ENCODE measurements around the gene TGM6. TPM values are rescaled to one million over a fixed set of nuclear protein-coding genes. Genes with fewer than 3 reads are reported as not detected.

TGM6 gene
- total RNA-seq, 2 donors from 2014 or later: not detected

GRCh38 chr20:2473516-2473915 is 92.8 kb downstream of the TGM6 start:
- DNase-seq (no peak), ATAC-seq (no peak)
- H3K27ac Mint-ChIP-seq: no peak overlapping the region
- no peaks in the 10 kb centered on the region for H3K36me3 Mint-ChIP-seq (ENCODE audit: low read depth)
- no peak overlapping the region for H3K4me3 Mint-ChIP-seq
- no peaks in the 10 kb centered on the region for H3K27me3 Mint-ChIP-seq
- no peaks in the 10 kb centered on the region for H3K9me3 ChIP-seq (ENCODE audit: control insufficient read depth, low read length, poor library complexity, severe bottlenecking)
- H3K4me1 Mint-ChIP-seq: peaks cover 23% of the 10 kb centered on the region

GRCh38 chr20:2475850-2476741 is 95.4 kb downstream of the TGM6 start:
- H3K9me3 ChIP-seq (ENCODE audit: control insufficient read depth, low read length, poor library complexity, severe bottlenecking): no peaks in the 10 kb centered on the region
- ATAC-seq (no peak), DNase-seq (no peak)
- Mint-ChIP-seq H3K27ac (no peak overlapping the region), H3K36me3 (ENCODE audit: low read depth) (no peaks in the 10 kb centered on the region), H3K4me1 (peaks cover 2% of the 10 kb centered on the region), H3K27me3 (no peaks in the 10 kb centered on the region), H3K4me3 (peak overlapping the region; percentile 22)

DNA sequence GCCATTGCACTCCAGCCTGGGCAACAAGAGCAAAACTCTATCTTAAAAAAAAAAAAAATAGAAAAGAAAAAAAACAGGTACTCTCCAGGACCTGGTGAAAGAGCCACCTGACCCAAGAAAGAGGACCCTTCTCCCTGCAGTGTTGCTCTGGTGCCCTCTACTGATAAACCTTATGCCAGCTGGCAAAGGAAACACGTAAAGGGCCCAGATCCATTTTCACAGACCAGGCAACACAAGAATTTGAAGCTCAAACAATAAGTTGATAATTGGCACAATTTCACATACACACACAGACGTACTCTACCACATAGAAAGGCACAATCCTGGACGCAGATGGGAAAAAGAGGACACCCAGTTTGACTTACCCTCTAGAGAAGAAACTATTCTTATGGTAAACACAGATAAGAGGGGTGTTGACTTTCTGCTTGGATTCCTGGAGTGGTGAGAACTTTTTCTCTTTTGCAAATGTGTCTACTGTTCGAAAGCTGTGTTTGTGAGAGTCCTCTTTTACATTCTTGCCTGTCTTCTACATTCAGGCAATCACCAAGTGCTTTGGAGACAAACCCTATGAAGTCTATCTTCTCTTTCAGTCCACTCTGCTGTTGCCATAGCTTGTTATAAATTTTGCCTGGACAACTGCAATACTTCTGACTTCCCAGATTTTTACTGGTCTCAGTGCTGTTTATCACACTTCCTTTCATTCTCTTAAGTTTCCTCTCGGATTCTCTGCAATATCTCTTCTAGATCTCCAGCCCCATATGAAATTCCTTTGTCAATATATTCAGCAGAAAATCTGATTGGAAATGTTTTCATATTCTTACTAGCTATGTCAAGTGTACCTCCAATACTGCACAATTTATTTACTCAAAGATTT is 96.3 kb downstream of the TGM6 start:
- ATAC-seq (no peak), DNase-seq (no peak)
- Mint-ChIP-seq H3K27me3 (no peaks in the 10 kb centered on the region), H3K4me1 (no peaks in the 10 kb centered on the region), H3K27ac (no peak overlapping the region), H3K4me3 (no peak overlapping the region), H3K36me3 (ENCODE audit: low read depth) (no peaks in the 10 kb centered on the region)
- H3K9me3 ChIP-seq (ENCODE audit: control insufficient read depth, low read length, poor library complexity, severe bottlenecking): no peaks in the 10 kb centered on the region

DNA sequence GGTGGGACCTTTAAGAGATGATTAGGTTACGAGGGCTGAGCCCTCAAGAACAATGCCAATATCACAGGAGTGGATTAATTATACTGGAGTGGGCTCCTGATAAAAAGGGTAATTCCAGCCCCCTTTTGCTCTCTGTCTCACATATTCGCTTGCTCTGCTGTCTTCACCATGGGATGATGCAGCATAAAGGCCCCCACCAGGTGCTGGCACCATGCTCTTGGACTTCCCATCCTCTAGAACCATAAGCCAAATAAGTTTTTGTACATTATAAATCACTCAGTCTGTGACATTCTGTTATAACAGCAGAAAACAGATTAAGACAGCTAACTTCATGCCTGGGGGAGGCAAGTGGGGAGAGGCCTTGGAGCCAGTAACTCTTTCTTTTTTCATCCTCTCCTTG is 99.7 kb downstream of the TGM6 start:
- H3K36me3 Mint-ChIP-seq (ENCODE audit: low read depth): peaks cover 7% of the 10 kb centered on the region
- no peak for DNase-seq
- no peak overlapping the region for H3K27ac Mint-ChIP-seq
- no peaks in the 10 kb centered on the region for H3K27me3 Mint-ChIP-seq
- H3K4me1 Mint-ChIP-seq: no peaks in the 10 kb centered on the region
- no peak overlapping the region for H3K4me3 Mint-ChIP-seq
- no peak for ATAC-seq
- H3K9me3 ChIP-seq (ENCODE audit: control insufficient read depth, low read length, poor library complexity, severe bottlenecking): no peaks in the 10 kb centered on the region

Other genes with a start within 250 kb of the TGM6 start
- not detected for gene TGM3, start 84.9 kb upstream of the TGM6 start, total RNA-seq
- 100 to 1,000 TPM; 136 to 140 TPM for gene SNRPB, start 89.9 kb downstream of the TGM6 start, total RNA-seq
- 1 to 10 TPM; 4.9 to 6.1 TPM for gene ZNF343, start 128.0 kb downstream of the TGM6 start, total RNA-seq
- gene TMC2, start 155.7 kb downstream of the TGM6 start, total RNA-seq: not detected